ENCODE measurements around the gene SLC17A7.

DNA sequence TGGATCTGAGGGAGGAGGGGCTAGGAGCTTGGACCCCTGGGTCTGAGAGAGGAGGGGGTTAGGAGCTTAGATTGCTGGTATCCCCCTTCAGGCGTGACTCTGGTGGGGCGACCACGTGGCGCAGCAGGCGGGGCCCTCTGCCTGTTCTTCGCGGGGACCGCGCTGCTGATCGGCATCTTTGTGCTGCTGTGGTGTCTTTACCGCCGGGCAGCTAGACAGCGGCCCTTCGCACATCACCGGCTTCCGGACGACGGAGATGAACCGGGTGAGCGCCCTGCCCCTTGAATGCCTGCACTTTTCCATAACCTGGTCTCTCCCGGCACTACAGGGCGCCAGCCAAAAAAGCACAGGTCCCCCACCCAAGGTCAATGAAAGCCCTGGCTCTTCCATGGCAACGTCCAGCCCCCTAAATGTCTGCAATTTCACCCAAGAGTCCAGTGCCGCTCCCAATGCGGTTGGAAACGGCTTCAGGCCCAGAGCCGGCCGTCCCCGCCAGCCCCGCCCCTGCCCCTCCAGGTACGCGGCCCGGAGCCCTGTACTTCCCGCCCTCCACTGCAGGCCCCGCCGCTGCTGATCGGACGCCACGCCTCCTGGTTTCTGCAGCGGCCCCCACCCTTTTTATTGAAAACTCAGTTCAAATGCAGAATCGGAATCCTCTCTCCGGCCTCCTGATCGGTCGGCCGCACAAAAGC is 13.3 kb downstream of the SLC17A7 start:
- TF ChIP-seq, protein P1, sequence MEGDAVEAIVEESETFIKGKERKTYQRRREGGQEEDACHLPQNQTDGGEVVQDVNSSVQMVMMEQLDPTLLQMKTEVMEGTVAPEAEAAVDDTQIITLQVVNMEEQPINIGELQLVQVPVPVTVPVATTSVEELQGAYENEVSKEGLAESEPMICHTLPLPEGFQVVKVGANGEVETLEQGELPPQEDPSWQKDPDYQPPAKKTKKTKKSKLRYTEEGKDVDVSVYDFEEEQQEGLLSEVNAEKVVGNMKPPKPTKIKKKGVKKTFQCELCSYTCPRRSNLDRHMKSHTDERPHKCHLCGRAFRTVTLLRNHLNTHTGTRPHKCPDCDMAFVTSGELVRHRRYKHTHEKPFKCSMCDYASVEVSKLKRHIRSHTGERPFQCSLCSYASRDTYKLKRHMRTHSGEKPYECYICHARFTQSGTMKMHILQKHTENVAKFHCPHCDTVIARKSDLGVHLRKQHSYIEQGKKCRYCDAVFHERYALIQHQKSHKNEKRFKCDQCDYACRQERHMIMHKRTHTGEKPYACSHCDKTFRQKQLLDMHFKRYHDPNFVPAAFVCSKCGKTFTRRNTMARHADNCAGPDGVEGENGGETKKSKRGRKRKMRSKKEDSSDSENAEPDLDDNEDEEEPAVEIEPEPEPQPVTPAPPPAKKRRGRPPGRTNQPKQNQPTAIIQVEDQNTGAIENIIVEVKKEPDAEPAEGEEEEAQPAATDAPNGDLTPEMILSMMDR (IDR thresholded peaks at IDR 0.05) = no peak
- no peak for TF ChIP-seq POLR2A (IDR thresholded peaks at IDR 0.05)

All from lower leg skin (tissue), 3 donors.